AG09319 (cell line): ENCODE measurements around the gene FNBP1L.

Experiments used
- DNase-seq: peaks from one replicate; pipeline ENCODE4 v3.0.0-alpha.2; 2010; ENCODE audit warnings: low read depth; ENCODE audit errors: extremely low read depth
- CTCF ChIP-seq: IDR thresholded peaks from 2 replicates; pipeline ENCODE4 v1.5.1; 2011; ENCODE audit warnings: low read depth, mild to moderate bottlenecking, inconsistent platforms, low read length, moderate library complexity

FNBP1L gene

GRCh38 chr1:93596329-93597089 lies 148.6 kb downstream of the FNBP1L start:
- no peak for DNase-seq
- no peak for TF ChIP-seq CTCF

- DNase-seq: no peak
- TF ChIP-seq CTCF: no peak
These were observed 149.8 kb downstream of the FNBP1L start for GRCh38 chr1:93597709-93598108.

- no peak for DNase-seq
These were observed 150.5 kb downstream of the FNBP1L start for GRCh38 chr1:93598396-93598795.

GRCh38 chr1:93598861-93599439 lies 151.0 kb downstream of the FNBP1L start:
- DNase-seq: no peak
- TF ChIP-seq CTCF: no peak

More at GRCh38 chr1:93598396-93598795, 150.5 kb downstream of the FNBP1L start:
- TF ChIP-seq CTCF: no peak

- no peak for DNase-seq
- TF ChIP-seq CTCF: no peak
These were observed 151.6 kb downstream of the FNBP1L start for GRCh38 chr1:93599479-93599878.

- no peak for TF ChIP-seq CTCF
- no peak for DNase-seq
These were observed 152.7 kb downstream of the FNBP1L start for GRCh38 chr1:93600663-93601062.

- TF ChIP-seq CTCF: no peak
- no peak for DNase-seq
These were observed 153.8 kb downstream of the FNBP1L start for GRCh38 chr1:93601686-93602085.
